AG08395 (cell line): ENCODE measurements around the gene DMRTC2.

Experiments
- DNase-seq: peaks from one replicate; pipeline ENCODE4 v3.0.0; 2012; ENCODE audit warnings: mixed read lengths, low spot score

The DMRTC2 gene

GRCh38 chr19:41890936-41891335 lies 46.1 kb downstream of the DMRTC2 start:
- no peak for DNase-seq

- no peak for DNase-seq
These were observed 47.5 kb downstream of the DMRTC2 start for GRCh38 chr19:41892173-41892902.

GRCh38 chr19:41893899-41894298 lies 49.1 kb downstream of the DMRTC2 start:
- no peak for DNase-seq

GRCh38 chr19:41894350-41894749 lies 49.5 kb downstream of the DMRTC2 start:
- DNase-seq: no peak

GRCh38 chr19:41895745-41896580 lies 51.1 kb downstream of the DMRTC2 start:
- DNase-seq: no peak

GRCh38 chr19:41896581-41896942 lies 51.7 kb downstream of the DMRTC2 start:
- DNase-seq: no peak

GRCh38 chr19:41897181-41897580 lies 52.3 kb downstream of the DMRTC2 start:
- no peak for DNase-seq

- DNase-seq: no peak
These were observed 53.0 kb downstream of the DMRTC2 start for GRCh38 chr19:41897820-41898219.

GRCh38 chr19:41898235-41898634 lies 53.4 kb downstream of the DMRTC2 start:
- no peak for DNase-seq
